Measurements from ENCODE around the gene ARID5A. TPM values are rescaled to one million over a fixed set of nuclear protein-coding genes. Genes with fewer than 3 reads are reported as not detected.
A peak's percentile ranks its signal among the peaks of the same experiment; 100 is the strongest.

ARID5A gene
- total and polyA plus RNA-seq, 10 of the 15 experiments (the other 5 are each of a cell fraction or from before 2014, with no cell fraction given), result 0.76 to 87.1 (median 37.6) TPM

GRCh38 chr2:96554293-96555145 is 18.0 kb downstream of the ARID5A start (continued):
- TF ChIP-seq ZNF687 (IDR thresholded peaks at IDR 0.05), result peak; percentile 31; the same call in 1 of the 2 replicates
- peak; percentile 22; the same call in 1 of the 2 replicates for TF ChIP-seq CHD2 (IDR thresholded peaks at IDR 0.05; ENCODE audit: borderline replicate concordance, low read depth, low read length)
- peak; percentile 77 for TF ChIP-seq RAD21 (IDR thresholded peaks at IDR 0.05; ENCODE audit: insufficient read depth, low read depth, low read length)
- TF ChIP-seq IKZF2 (IDR thresholded peaks at IDR 0.05), result 0 out of 4 replicates have a peak, but pooled peaks of 1 of the 2 experiments have one; percentile 29
- TF ChIP-seq, protein P1, sequence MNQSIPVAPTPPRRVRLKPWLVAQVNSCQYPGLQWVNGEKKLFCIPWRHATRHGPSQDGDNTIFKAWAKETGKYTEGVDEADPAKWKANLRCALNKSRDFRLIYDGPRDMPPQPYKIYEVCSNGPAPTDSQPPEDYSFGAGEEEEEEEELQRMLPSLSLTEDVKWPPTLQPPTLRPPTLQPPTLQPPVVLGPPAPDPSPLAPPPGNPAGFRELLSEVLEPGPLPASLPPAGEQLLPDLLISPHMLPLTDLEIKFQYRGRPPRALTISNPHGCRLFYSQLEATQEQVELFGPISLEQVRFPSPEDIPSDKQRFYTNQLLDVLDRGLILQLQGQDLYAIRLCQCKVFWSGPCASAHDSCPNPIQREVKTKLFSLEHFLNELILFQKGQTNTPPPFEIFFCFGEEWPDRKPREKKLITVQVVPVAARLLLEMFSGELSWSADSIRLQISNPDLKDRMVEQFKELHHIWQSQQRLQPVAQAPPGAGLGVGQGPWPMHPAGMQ (IDR thresholded peaks at IDR 0.05; ENCODE audit: borderline replicate concordance), result no peak
- TF ChIP-seq SMARCA5 (IDR thresholded peaks at IDR 0.05), result peak; percentile 63; the same call in 1 of the 2 replicates
- TF ChIP-seq LARP7 (IDR thresholded peaks at IDR 0.05), result peak; percentile 36; the same call in 1 of the 2 replicates
- TF ChIP-seq MTA2 (IDR thresholded peaks at IDR 0.05; ENCODE audit: low read depth), result peak; percentile 29; the same call in 1 of the 2 replicates
- TF ChIP-seq HDAC2 (IDR thresholded peaks at IDR 0.05), result no peak
- peak; percentile 54; the same call in 1 of the 2 replicates for TF ChIP-seq GATAD2B (conservative IDR thresholded peaks at IDR 0.05; ENCODE audit: low read depth)
- peak; percentile 16; the same call in 1 of the 2 replicates for TF ChIP-seq ZSCAN29 (IDR thresholded peaks at IDR 0.05)
- TF ChIP-seq ESRRA (IDR thresholded peaks at IDR 0.05; ENCODE audit: low read length), result no peak
- 0 out of 2 replicates have a peak, but pooled peaks have one; percentile 15 for TF ChIP-seq IKZF1 (conservative IDR thresholded peaks at IDR 0.05)
- 0 out of 2 replicates have a peak, but pooled peaks have one; percentile 30 for TF ChIP-seq NFXL1 (IDR thresholded peaks at IDR 0.05; ENCODE audit: borderline replicate concordance)
- TF ChIP-seq CTCF (IDR thresholded peaks at IDR 0.05 in 2 of 3, conservative IDR thresholded peaks at IDR 0.05 in 1 of 3; ENCODE audit: control insufficient read depth in 2 of 3, extremely low read depth in 1 of 3, insufficient read depth in 1 of 3, low read depth in 3 of 3, low read length in 3 of 3), result peak; percentile 88 to 95 (median 91); a peak in 5 of 6 replicates
- TF ChIP-seq, protein P2, sequence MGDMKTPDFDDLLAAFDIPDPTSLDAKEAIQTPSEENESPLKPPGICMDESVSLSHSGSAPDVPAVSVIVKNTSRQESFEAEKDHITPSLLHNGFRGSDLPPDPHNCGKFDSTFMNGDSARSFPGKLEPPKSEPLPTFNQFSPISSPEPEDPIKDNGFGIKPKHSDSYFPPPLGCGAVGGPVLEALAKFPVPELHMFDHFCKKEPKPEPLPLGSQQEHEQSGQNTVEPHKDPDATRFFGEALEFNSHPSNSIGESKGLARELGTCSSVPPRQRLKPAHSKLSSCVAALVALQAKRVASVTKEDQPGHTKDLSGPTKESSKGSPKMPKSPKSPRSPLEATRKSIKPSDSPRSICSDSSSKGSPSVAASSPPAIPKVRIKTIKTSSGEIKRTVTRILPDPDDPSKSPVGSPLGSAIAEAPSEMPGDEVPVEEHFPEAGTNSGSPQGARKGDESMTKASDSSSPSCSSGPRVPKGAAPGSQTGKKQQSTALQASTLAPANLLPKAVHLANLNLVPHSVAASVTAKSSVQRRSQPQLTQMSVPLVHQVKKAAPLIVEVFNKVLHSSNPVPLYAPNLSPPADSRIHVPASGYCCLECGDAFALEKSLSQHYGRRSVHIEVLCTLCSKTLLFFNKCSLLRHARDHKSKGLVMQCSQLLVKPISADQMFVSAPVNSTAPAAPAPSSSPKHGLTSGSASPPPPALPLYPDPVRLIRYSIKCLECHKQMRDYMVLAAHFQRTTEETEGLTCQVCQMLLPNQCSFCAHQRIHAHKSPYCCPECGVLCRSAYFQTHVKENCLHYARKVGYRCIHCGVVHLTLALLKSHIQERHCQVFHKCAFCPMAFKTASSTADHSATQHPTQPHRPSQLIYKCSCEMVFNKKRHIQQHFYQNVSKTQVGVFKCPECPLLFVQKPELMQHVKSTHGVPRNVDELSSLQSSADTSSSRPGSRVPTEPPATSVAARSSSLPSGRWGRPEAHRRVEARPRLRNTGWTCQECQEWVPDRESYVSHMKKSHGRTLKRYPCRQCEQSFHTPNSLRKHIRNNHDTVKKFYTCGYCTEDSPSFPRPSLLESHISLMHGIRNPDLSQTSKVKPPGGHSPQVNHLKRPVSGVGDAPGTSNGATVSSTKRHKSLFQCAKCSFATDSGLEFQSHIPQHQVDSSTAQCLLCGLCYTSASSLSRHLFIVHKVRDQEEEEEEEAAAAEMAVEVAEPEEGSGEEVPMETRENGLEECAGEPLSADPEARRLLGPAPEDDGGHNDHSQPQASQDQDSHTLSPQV (IDR thresholded peaks at IDR 0.05), result 0 out of 2 replicates have a peak, but pooled peaks have one; percentile 25

Measured in GM12878 (cell line).